ENCODE measurements around the gene RPS15.

GRCh38 chr19:1466461-1467214 lies 28.4 kb downstream of the RPS15 start:
- TF ChIP-seq CTCF (IDR thresholded peaks at IDR 0.05; ENCODE audit: low read depth, low read length), result no peak
- TF ChIP-seq EZH2phosphoT487 (IDR thresholded peaks at IDR 0.05; ENCODE audit: low read depth), result no peak
